Lung (tissue), 12 donors: ENCODE results near the gene SIGLEC6. TPM values are rescaled to one million over a fixed set of nuclear protein-coding genes. Genes with fewer than 3 reads are reported as not detected.

ENCODE experiments used
- ATAC-seq: fragments of 200-7000 bp; cut with Tn5 transposase; one replicate; pipeline ENCODE4 v1.9.1; 2020; ENCODE audit warnings: moderate number of reproducible peaks; ENCODE audit not compliant: insufficient read depth, low FRiP score
- DNase-seq, 3 donors: peaks; one replicate each; pipeline ENCODE4 v3.0.0-alpha.2; 2013 to 2017
- H3K27ac ChIP-seq, 2 donors: one replicate each; pipeline ENCODE4 v1.5.1; 2013; ENCODE audit warnings: mild to moderate bottlenecking in 2 of 2, moderate library complexity in 2 of 2, control low read depth in 1 of 2, inconsistent platforms in 1 of 2, low read depth in 1 of 2, low read length in 1 of 2
- H3K27me3 ChIP-seq, 3 donors: one replicate each; pipeline ENCODE4 v1.5.1; 2013; ENCODE audit warnings: low read length in 2 of 3; ENCODE audit not compliant: control insufficient read depth in 3 of 3, insufficient read depth in 3 of 3
- H3K36me3 ChIP-seq, 4 donors: one replicate each; pipeline ENCODE4 v1.5.1; 2013; ENCODE audit warnings: low read length in 4 of 4, mild to moderate bottlenecking in 1 of 4, moderate library complexity in 1 of 4; ENCODE audit not compliant: control insufficient read depth in 4 of 4, insufficient read depth in 4 of 4
- H3K4me1 ChIP-seq, 5 donors: one replicate each; pipeline ENCODE4 v1.5.1; 2013; ENCODE audit warnings: low read length in 5 of 5, mild to moderate bottlenecking in 2 of 5, moderate library complexity in 1 of 5; ENCODE audit not compliant: control insufficient read depth in 5 of 5, insufficient read depth in 5 of 5
- H3K4me3 ChIP-seq: one replicate; pipeline ENCODE4 v1.5.1; 2013; ENCODE audit warnings: mild to moderate bottlenecking, control low read depth, moderate library complexity
- H3K9ac ChIP-seq, 2 donors: one replicate each; pipeline ENCODE4 v1.5.1; 2013; ENCODE audit warnings: low read length in 2 of 2, control low read depth in 1 of 2; ENCODE audit not compliant: insufficient read depth in 1 of 2
- H3K9me3 ChIP-seq, 4 donors: one replicate each; pipeline ENCODE4 v1.5.1; 2013; ENCODE audit warnings: low read length in 3 of 4, mild to moderate bottlenecking in 1 of 4, moderate library complexity in 1 of 4; ENCODE audit not compliant: control insufficient read depth in 4 of 4, insufficient read depth in 3 of 4
- WGBS, 2 donors: extraction: QIAGEN DNeasy Blood & Tissue Kit; methylation state at CpG; one replicate each; pipeline ENCODE4 v1.1.7; 2013; 5-methylcytosine and 5-hydroxymethylcytosine counted together
- polyA plus RNA-seq, 2 donors: library from polyadenylated mRNA; stranded (reverse); fragments of 200-250 nt; gene quantifications; one replicate each; pipeline ENCODE4 v1.2.1, GENCODE V29; 2013
- total RNA-seq, 2 donors: library from RNA; depleted of rRNA in 1 of 2; stranded (reverse); fragments of >200 nt in 1 of 2; gene quantifications; one replicate each; pipeline ENCODE4 v1.2.1, GENCODE V29; 2014 to 2021
- TF ChIP-seq, protein P1 (sequence below): IDR thresholded peaks from 2 replicates; pipeline ENCODE4 v1.5.1; 2012; ENCODE audit warnings: mild to moderate bottlenecking; ENCODE audit errors: control extremely low read depth, extremely low read depth
- donor health status: control.
- donor health status: control.
- donor health status: Bipolar disorder and iron deficiency.
- donor health status: healthy.
- donor health status: DM: yes; HTN: yes; CAD: no.

Gene SIGLEC6
- total and polyA plus RNA-seq, 4 donors = 0.23 to 5.3 (median 0.45) TPM

- H3K9ac ChIP-seq = no peak overlapping the region
- H3K27me3 ChIP-seq = no peaks in the 10 kb centered on the region
These were observed 20.4 kb upstream of the SIGLEC6 start for GRCh38 chr19:51551673-51552432.

DNA sequence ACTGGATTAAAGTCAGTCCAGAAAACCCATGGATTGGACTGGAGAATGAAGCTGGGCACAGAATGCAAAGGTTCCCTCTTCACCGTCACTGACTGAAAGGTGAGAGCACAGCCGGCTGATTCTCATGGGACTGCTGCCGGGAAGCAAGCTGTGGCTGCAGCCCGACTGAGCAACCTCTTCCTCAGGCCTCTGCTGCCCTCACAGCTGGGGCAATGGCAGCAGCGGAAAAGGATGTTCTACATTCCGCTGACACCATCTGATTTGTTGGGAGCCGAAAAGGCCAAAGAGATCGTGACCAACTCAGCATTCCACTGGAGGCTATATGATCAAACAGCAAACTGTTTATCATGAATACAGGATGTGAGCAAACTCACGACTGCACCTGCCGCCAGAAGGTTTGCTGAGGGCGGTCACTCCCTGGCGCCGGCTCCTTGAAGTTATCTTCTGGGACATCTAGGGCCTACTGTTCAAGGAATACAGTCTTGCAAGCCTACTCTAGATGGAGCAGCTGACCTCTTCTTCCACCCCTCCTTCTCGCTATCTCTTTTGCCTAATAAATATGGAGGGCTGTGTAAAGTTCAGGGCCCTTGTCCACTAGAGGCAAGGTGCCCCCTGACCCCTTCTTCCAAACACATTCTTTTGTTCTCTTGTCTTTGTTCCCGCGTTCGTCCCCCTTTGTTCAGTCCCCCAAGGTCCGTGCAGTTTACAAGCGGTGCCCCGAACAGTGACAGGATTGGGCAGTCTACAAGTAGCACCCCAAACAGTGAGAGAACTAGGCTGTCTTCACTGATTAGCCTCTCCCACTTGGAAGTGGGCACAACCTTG is 19.6 kb upstream of the SIGLEC6 start:
- Histone ChIP-seq H3K27ac (no peak overlapping the region), H3K4me3 (no peak overlapping the region), H3K9ac (no peak overlapping the region), H3K36me3 (no peaks in the 10 kb centered on the region), H3K4me1 (no peaks in the 10 kb centered on the region), H3K9me3 (peaks cover 0 to 4% (median 0%) of the 10 kb centered on the region in 4 donors), H3K27me3 (no peaks in the 10 kb centered on the region)
- TF ChIP-seq, protein P1, sequence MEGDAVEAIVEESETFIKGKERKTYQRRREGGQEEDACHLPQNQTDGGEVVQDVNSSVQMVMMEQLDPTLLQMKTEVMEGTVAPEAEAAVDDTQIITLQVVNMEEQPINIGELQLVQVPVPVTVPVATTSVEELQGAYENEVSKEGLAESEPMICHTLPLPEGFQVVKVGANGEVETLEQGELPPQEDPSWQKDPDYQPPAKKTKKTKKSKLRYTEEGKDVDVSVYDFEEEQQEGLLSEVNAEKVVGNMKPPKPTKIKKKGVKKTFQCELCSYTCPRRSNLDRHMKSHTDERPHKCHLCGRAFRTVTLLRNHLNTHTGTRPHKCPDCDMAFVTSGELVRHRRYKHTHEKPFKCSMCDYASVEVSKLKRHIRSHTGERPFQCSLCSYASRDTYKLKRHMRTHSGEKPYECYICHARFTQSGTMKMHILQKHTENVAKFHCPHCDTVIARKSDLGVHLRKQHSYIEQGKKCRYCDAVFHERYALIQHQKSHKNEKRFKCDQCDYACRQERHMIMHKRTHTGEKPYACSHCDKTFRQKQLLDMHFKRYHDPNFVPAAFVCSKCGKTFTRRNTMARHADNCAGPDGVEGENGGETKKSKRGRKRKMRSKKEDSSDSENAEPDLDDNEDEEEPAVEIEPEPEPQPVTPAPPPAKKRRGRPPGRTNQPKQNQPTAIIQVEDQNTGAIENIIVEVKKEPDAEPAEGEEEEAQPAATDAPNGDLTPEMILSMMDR = no peak
- ATAC-seq (no peak), DNase-seq (no peak)
- 75 to 80% methylated on average over 20 of the region's 20 CpGs for WGBS, 2 donors

More at GRCh38 chr19:51551673-51552432, 20.4 kb upstream of the SIGLEC6 start:
- DNase-seq (no peak), ATAC-seq (no peak)
- H3K27ac ChIP-seq = no peak overlapping the region
- no peaks in the 10 kb centered on the region for H3K4me1 ChIP-seq
- no peak overlapping the region for H3K4me3 ChIP-seq
- H3K9me3 ChIP-seq = peaks cover 0 to 4% (median 0%) of the 10 kb centered on the region in 4 donors
- TF ChIP-seq, protein P1 = no peak
- 41 to 48% methylated on average over 3 of the region's 3 CpGs for WGBS, 2 donors
- no peaks in the 10 kb centered on the region for H3K36me3 ChIP-seq

GRCh38 chr19:51549533-51550324 is 18.3 kb upstream of the SIGLEC6 start:
- Histone ChIP-seq H3K9me3 (peaks cover 0 to 4% (median 0%) of the 10 kb centered on the region in 4 donors), H3K4me3 (no peak overlapping the region), H3K36me3 (no peaks in the 10 kb centered on the region), H3K27me3 (no peaks in the 10 kb centered on the region), H3K4me1 (no peaks in the 10 kb centered on the region), H3K9ac (no peak overlapping the region), H3K27ac (no peak overlapping the region)
- TF ChIP-seq, protein P1 = no peak
- DNase-seq (no peak), ATAC-seq (no peak)
- WGBS, 2 donors = 61 to 75% methylated on average over 8 of the region's 8 CpGs
